Measurements from ENCODE around the gene PLCD3. TPM values are rescaled to one million over a fixed set of nuclear protein-coding genes. Genes with fewer than 3 reads are reported as not detected.
A peak's percentile ranks its signal among the peaks of the same experiment; 100 is the strongest.

Gene PLCD3
- total RNA-seq, 6 donors from 2014 or later, result 24.2 to 65.6 (median 50.6) TPM

GRCh38 chr17:45060797-45061605 is 71.3 kb downstream of the PLCD3 start, which contains the start of gene NMT1:
NMT1 (plus strand) TSS chr17:45061317; CDS start chr17:45061330, 13 bp downstream.
- Histone ChIP-seq H3K9me3 (no peaks in the 10 kb centered on the region), H3K4me1 (peaks cover 38 to 60% (median 45%) of the 10 kb centered on the region in 4 donors), H3K27me3 (no peaks in the 10 kb centered on the region), H3K27ac (peak within 1 kb of the TSS; percentile 79 to 97 (median 88)), H3K36me3 (no peaks in the 10 kb centered on the region), H3K4me3 (peak within 1 kb of the TSS; percentile 51 to 84 (median 70))
- ATAC-seq (ENCODE audit: low FRiP score in 2 of 2) (peak; percentile 99), DNase-seq (peak; percentile 91 to 99)
- peak in 3 of 4 donors; percentile 70 to 94 (median 74) for TF ChIP-seq POLR2A (IDR thresholded peaks at IDR 0.05)
- peak in 3 of 6 experiments; percentile 11 to 24 (median 21) for TF ChIP-seq CTCF (IDR thresholded peaks at IDR 0.05)
- TF ChIP-seq POLR2AphosphoS5 (IDR thresholded peaks at IDR 0.05), result peak; percentile 93 to 98
- peak in 1 of 4 donors; percentile 2 for TF ChIP-seq EP300 (IDR thresholded peaks at IDR 0.05)
- WGBS, 2 donors, result 0 to 1% methylated on average over 40 to 49 of the region's 50 CpGs

- Histone ChIP-seq H3K4me3 (peak overlapping the region; percentile 51 to 84 (median 70)), H3K36me3 (no peaks in the 10 kb centered on the region), H3K27ac (peak overlapping the region; percentile 79 to 97 (median 88)), H3K4me1 (peaks cover 38 to 54% (median 41%) of the 10 kb centered on the region in 4 donors), H3K9me3 (no peaks in the 10 kb centered on the region), H3K27me3 (no peaks in the 10 kb centered on the region)
- WGBS, 2 donors, result 16 to 17% methylated on average over 12 to 15 of the region's 15 CpGs
- DNase-seq, result no peak
- ATAC-seq (ENCODE audit: low FRiP score in 2 of 2), result peak in 1 of 2 donors; percentile 41
- no peak for TF ChIP-seq EP300 (IDR thresholded peaks at IDR 0.05)
Observed at GRCh38 chr17:45060382-45060796, 71.9 kb downstream of the PLCD3 start.

Small RNA genes lying within 50 kb of the gene (small RNA-seq; reads per million reads assigned to genes)
- gene MIR6784 (0 to 0.07 (median 0) reads per million in 4 donors), gene RF00019 (0 reads per million in 4 donors)

Other genes starting within 250 kb of the PLCD3 start
- 100 to 1,000 TPM in 1 of 6 donors, 10 to 100 TPM in 5; 66.6 to 146 (median 75.6) TPM for gene EFTUD2, start 233.1 kb downstream of the PLCD3 start, total RNA-seq
- not detected for gene GFAP, start 217.0 kb downstream of the PLCD3 start, total RNA-seq
- 1 to 10 TPM in 4 of 6 donors, under 1 TPM in 2; 0.49 to 2.9 (median 1.3) TPM for gene KIF18B, start 184.7 kb downstream of the PLCD3 start, total RNA-seq
- under 1 TPM in 1 of 6 donors, not detected in 5; 0.44 TPM for gene C1QL1, start 164.2 kb downstream of the PLCD3 start, total RNA-seq
- 10 to 100 TPM; 16.0 to 29.3 (median 22.2) TPM for gene DCAKD, start 80.9 kb downstream of the PLCD3 start, total RNA-seq
- gene NMT1, start 71.2 kb downstream of the PLCD3 start, total RNA-seq, result 100 to 1,000 TPM in 3 of 6 donors, 10 to 100 TPM in 3; 55.1 to 132 (median 92.3) TPM
- 10 to 100 TPM in 5 of 6 donors, 1 to 10 TPM in 1; 9.7 to 68.1 (median 23.4) TPM for gene ACBD4, start 3.2 kb upstream of the PLCD3 start, total RNA-seq
- gene HEXIM1, start 16.0 kb upstream of the PLCD3 start, total RNA-seq, result 10 to 100 TPM; 19.9 to 43.8 (median 32.3) TPM
- gene HEXIM2, start 29.4 kb upstream of the PLCD3 start, total RNA-seq, result 10 to 100 TPM in 2 of 6 donors, 1 to 10 TPM in 4; 4.1 to 14.7 (median 9.3) TPM
- 100 to 1,000 TPM in 3 of 6 donors, 10 to 100 TPM in 3; 42.9 to 119 (median 98.3) TPM for gene FMNL1, start 89.4 kb upstream of the PLCD3 start, total RNA-seq
- gene SPATA32, start 129.6 kb upstream of the PLCD3 start, total RNA-seq, result under 1 TPM in 1 of 6 donors, not detected in 5; 0.20 TPM
- gene MAP3K14, start 184.5 kb upstream of the PLCD3 start, total RNA-seq, result 10 to 100 TPM; 11.4 to 17.8 (median 13.5) TPM

Data from upper lobe of left lung (tissue), 6 donors.